ENCODE results near the gene IL21. TPM values are rescaled to one million over a fixed set of nuclear protein-coding genes. Genes with fewer than 3 reads are reported as not detected.

Gene IL21
- total RNA-seq: not detected in 2 replicates
- long read RNA-seq: 0 reads

- no peak within 1 kb of the TSS for H3K27ac Mint-ChIP-seq
- H3K4me1 Mint-ChIP-seq (ENCODE audit: low read depth): peaks cover 2% of the 10 kb centered on the region
- H3K9me3 Mint-ChIP-seq (ENCODE audit: low read depth): no peaks in the 10 kb centered on the region
- H3K27me3 Mint-ChIP-seq: no peaks in the 10 kb centered on the region
- no peaks in the 10 kb centered on the region for H3K36me3 Mint-ChIP-seq (ENCODE audit: insufficient read depth)
- TF ChIP-seq CTCF (IDR thresholded peaks at IDR 0.05; ENCODE audit: unreplicated experiment): no peak
- DNase-seq (ENCODE audit: low spot score, unreplicated experiment): no peak
- no peak within 1 kb of the TSS for H3K4me3 Mint-ChIP-seq (ENCODE audit: low read depth)
Measured at GRCh38 chr4:122621016-122621507, at the start of gene IL21. Gene IL21 (minus strand): TSS chr4:122621066. CDS start chr4:122621011, 55 bp downstream.

GRCh38 chr4:122669911-122670738 lies 49.3 kb upstream of the IL21 start:
- Mint-ChIP-seq H3K27me3 (peaks cover 4% of the 10 kb centered on the region), H3K4me3 (ENCODE audit: low read depth) (no peak overlapping the region), H3K9me3 (ENCODE audit: low read depth) (no peaks in the 10 kb centered on the region), H3K27ac (no peak overlapping the region), H3K36me3 (ENCODE audit: insufficient read depth) (no peaks in the 10 kb centered on the region), H3K4me1 (ENCODE audit: low read depth) (peaks cover 12% of the 10 kb centered on the region)
- TF ChIP-seq CTCF (IDR thresholded peaks at IDR 0.05; ENCODE audit: unreplicated experiment): no peak
- DNase-seq (ENCODE audit: low spot score, unreplicated experiment): no peak

- no peak overlapping the region for H3K27ac Mint-ChIP-seq
Measured at GRCh38 chr4:122668241-122668640, 47.4 kb upstream of the IL21 start.

GRCh38 chr4:122666527-122667245 lies 45.8 kb upstream of the IL21 start:
- Mint-ChIP-seq H3K4me3 (ENCODE audit: low read depth) (no peak overlapping the region), H3K4me1 (ENCODE audit: low read depth) (peaks cover 6% of the 10 kb centered on the region), H3K27ac (no peak overlapping the region), H3K27me3 (peaks cover 4% of the 10 kb centered on the region), H3K9me3 (ENCODE audit: low read depth) (no peaks in the 10 kb centered on the region), H3K36me3 (ENCODE audit: insufficient read depth) (no peaks in the 10 kb centered on the region)
- TF ChIP-seq CTCF (IDR thresholded peaks at IDR 0.05; ENCODE audit: unreplicated experiment): no peak
- DNase-seq (ENCODE audit: low spot score, unreplicated experiment): no peak

More at GRCh38 chr4:122668241-122668640, 47.4 kb upstream of the IL21 start:
- peaks cover 3% of the 10 kb centered on the region for H3K4me1 Mint-ChIP-seq (ENCODE audit: low read depth)
- no peak for DNase-seq (ENCODE audit: low spot score, unreplicated experiment)
- H3K36me3 Mint-ChIP-seq (ENCODE audit: insufficient read depth): no peaks in the 10 kb centered on the region
- peaks cover 4% of the 10 kb centered on the region for H3K27me3 Mint-ChIP-seq
- H3K9me3 Mint-ChIP-seq (ENCODE audit: low read depth): no peaks in the 10 kb centered on the region
- no peak for TF ChIP-seq CTCF (IDR thresholded peaks at IDR 0.05; ENCODE audit: unreplicated experiment)
- no peak overlapping the region for H3K4me3 Mint-ChIP-seq (ENCODE audit: low read depth)

GRCh38 chr4:122665161-122665929 lies 44.5 kb upstream of the IL21 start:
- H3K9me3 Mint-ChIP-seq (ENCODE audit: low read depth): no peaks in the 10 kb centered on the region
- H3K27ac Mint-ChIP-seq: no peak overlapping the region
- no peaks in the 10 kb centered on the region for H3K36me3 Mint-ChIP-seq (ENCODE audit: insufficient read depth)
- no peak for TF ChIP-seq CTCF (IDR thresholded peaks at IDR 0.05; ENCODE audit: unreplicated experiment)
- H3K4me1 Mint-ChIP-seq (ENCODE audit: low read depth): peaks cover 6% of the 10 kb centered on the region
- no peak for DNase-seq (ENCODE audit: low spot score, unreplicated experiment)
- peaks cover 4% of the 10 kb centered on the region for H3K27me3 Mint-ChIP-seq
- H3K4me3 Mint-ChIP-seq (ENCODE audit: low read depth): no peak overlapping the region
